Measurements from ENCODE around the gene KRTAP5-7. TPM values are rescaled to one million over a fixed set of nuclear protein-coding genes. Genes with fewer than 3 reads are reported as not detected.
A peak's percentile ranks its signal among the peaks of the same experiment; 100 is the strongest.

Gene KRTAP5-7
- total and polyA plus RNA-seq, 8 donors = 0.14 to 0.24 (median 0.18) TPM; not detected in 5

DNA sequence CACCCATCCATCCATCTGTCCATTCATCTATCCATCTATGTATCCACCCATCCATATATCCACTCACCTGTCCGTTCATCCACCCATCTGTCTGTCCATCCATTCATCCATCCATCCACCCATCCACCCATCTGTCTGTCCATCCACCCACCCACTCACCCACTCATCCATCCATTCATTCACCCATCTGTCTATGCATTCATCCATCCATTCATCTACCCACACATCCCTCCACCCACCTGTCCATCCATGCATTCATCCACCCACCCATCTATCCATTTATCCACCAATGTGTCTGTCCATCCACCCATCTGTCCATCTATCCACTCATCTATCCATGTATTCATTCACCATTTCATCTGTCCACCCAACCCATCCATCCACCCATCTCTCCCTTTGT, 40.7 kb upstream of the KRTAP5-7 start:
- Histone ChIP-seq H3K36me3 (peaks cover 4 to 95% of the 10 kb centered on the region in 2 donors), H3K27me3 (no peaks in the 10 kb centered on the region), H3K27ac (no peak overlapping the region), H3K4me3 (no peak overlapping the region), H3K4me1 (peaks cover 3 to 7% of the 10 kb centered on the region in 2 donors), H3K9me3 (no peaks in the 10 kb centered on the region)
- intact Hi-C loops (cut with DNase I) = no loop called here
- ATAC-seq = no peak
- TF ChIP-seq, protein P1, sequence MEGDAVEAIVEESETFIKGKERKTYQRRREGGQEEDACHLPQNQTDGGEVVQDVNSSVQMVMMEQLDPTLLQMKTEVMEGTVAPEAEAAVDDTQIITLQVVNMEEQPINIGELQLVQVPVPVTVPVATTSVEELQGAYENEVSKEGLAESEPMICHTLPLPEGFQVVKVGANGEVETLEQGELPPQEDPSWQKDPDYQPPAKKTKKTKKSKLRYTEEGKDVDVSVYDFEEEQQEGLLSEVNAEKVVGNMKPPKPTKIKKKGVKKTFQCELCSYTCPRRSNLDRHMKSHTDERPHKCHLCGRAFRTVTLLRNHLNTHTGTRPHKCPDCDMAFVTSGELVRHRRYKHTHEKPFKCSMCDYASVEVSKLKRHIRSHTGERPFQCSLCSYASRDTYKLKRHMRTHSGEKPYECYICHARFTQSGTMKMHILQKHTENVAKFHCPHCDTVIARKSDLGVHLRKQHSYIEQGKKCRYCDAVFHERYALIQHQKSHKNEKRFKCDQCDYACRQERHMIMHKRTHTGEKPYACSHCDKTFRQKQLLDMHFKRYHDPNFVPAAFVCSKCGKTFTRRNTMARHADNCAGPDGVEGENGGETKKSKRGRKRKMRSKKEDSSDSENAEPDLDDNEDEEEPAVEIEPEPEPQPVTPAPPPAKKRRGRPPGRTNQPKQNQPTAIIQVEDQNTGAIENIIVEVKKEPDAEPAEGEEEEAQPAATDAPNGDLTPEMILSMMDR (IDR thresholded peaks at IDR 0.05) = no peak
- no peak for DNase-seq

DNA sequence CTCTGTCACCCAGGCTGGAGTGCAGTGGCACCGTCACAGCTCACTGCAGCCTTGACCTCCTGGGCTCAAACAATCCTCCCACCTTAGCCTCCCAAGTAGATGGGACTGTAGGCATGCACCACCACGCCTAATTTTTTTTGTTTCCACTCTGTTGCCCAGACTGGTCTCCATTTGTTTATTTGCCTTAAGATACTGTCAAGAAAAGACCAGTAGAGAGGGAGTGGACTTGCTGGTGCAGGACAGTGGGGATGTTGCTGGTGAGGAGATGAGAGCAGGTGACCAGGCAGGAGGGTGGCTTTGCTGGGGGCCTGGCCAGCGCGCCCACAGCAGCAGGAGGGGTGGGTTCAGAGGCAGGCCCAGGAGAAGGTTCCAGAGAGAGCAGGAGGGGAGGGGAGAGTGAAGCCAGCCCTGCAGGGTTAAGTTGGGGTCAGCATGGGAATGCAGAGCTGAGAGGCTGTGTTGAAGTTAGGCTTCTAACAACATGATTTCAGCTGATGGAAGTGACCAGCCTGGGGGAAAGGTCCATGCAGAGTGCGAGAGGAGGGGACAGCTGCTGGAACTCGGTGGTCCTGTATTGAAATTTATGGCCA, 38.3 kb upstream of the KRTAP5-7 start:
- peak in 1 of 4 donors; percentile 14 for DNase-seq
- ATAC-seq = no peak
- intact Hi-C loops (cut with DNase I) = no loop called here

DNA sequence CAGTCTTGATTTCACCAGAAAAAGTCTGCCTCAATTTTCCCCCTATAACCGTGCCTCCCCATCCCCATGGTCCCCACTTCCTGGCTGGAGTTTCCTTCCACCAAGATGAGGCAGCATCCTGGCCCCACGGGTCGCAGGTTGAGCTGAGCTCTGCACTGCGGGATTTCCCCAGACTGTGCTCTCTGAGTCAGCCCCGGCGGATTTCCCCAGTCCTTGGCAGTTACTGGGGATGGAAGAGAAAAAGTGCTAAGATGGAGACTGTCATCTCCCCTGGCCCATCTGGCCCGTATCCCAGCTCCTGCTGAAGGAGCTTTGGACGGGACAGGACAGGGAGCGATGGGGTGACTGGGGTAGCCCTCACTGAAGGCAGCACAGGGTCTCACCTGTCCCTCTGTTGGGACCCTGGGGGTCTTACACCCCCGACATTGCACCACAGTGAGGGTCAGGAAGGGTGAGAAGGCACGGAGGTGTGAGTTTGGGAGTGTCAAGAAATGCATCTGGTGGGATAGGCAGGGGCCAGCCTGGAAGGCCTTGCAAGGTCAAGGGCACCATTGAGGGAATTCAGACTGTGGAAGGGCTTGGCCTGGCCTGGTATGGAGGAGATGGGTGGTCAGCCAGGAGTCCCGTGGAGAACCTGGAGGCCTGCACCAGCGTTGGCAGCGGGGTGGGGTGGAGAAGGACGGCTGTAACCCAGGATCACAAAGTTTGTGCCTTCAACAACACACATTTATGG, 37.6 kb upstream of the KRTAP5-7 start:
- Histone ChIP-seq H3K4me1 (peaks cover 3 to 7% of the 10 kb centered on the region in 2 donors), H3K4me3 (no peak overlapping the region), H3K9me3 (no peaks in the 10 kb centered on the region), H3K27ac (no peak overlapping the region), H3K36me3 (peaks cover 0 to 97% of the 10 kb centered on the region in 2 donors), H3K27me3 (no peaks in the 10 kb centered on the region)
- ATAC-seq = peak; percentile 38
- intact Hi-C loops (cut with DNase I) = no loop called here
- peak in 1 of 4 donors; percentile 10 for DNase-seq
- TF ChIP-seq, protein P1 (IDR thresholded peaks at IDR 0.05) = no peak

More for the DNA sequence above, 38.3 kb upstream of the KRTAP5-7 start:
- no peak overlapping the region for H3K4me3 ChIP-seq
- TF ChIP-seq, protein P1 (IDR thresholded peaks at IDR 0.05) = no peak
- no peaks in the 10 kb centered on the region for H3K27me3 ChIP-seq
- no peaks in the 10 kb centered on the region for H3K9me3 ChIP-seq
- peaks cover 3 to 7% of the 10 kb centered on the region in 2 donors for H3K4me1 ChIP-seq
- H3K36me3 ChIP-seq = peaks cover 0 to 97% of the 10 kb centered on the region in 2 donors
- H3K27ac ChIP-seq = no peak overlapping the region

DNA sequence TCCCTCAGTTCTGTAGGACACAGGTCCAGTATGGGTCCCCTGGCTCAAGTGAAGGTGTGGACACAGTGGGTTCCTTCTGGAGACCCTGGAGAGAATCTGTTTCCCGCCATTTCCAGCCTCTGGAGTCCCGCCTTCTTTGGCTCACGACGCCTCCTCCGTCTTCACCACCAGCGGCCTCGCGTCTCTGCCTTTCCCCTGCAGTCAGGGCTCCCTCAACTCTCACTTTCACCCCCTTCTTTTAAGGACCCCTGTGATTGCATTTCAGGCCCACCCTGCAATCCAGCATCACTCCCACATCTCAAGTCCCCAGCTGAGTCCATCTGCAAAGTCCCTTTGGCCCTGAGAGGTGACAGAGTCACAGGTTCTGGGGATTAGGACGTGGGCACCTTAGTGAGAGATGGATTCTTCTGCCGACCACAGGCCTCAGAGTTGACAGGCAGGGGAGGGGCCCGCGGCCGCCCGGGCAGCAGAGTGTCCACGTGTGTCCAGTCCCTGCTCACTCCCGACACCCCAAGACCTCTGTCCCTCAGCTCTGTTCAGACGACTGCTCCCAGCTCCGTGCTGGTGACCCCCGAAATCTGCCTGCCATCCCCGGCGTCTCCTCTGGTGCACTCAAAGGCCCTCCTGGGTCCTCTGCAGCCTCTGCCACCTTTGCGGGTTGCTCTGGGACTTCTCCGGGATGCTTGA, 36.9 kb upstream of the KRTAP5-7 start:
- intact Hi-C loops (cut with DNase I) = no loop called here
- peaks cover 0 to 96% of the 10 kb centered on the region in 2 donors for H3K36me3 ChIP-seq
- ATAC-seq (no peak), DNase-seq (no peak)
- H3K27me3 ChIP-seq = no peaks in the 10 kb centered on the region
- peaks cover 3 to 7% of the 10 kb centered on the region in 2 donors for H3K4me1 ChIP-seq
- H3K4me3 ChIP-seq = no peak overlapping the region
- TF ChIP-seq, protein P1 (IDR thresholded peaks at IDR 0.05) = no peak
- H3K9me3 ChIP-seq = no peaks in the 10 kb centered on the region
- no peak overlapping the region for H3K27ac ChIP-seq
